Inflammatory macrophage treated with lipopolysaccharide for 4 hours (primary cell): ENCODE measurements around the gene APLP1.
"Not testable (repeated sequence)": the region's sequence is repeated elsewhere in the genome, so short reads cannot be mapped to it uniquely, and the experiment has no call there.

Experiments used
- DNase-seq: peaks from one replicate; pipeline ENCODE4 v3.0.0-alpha.2; 2020

Gene APLP1

DNA sequence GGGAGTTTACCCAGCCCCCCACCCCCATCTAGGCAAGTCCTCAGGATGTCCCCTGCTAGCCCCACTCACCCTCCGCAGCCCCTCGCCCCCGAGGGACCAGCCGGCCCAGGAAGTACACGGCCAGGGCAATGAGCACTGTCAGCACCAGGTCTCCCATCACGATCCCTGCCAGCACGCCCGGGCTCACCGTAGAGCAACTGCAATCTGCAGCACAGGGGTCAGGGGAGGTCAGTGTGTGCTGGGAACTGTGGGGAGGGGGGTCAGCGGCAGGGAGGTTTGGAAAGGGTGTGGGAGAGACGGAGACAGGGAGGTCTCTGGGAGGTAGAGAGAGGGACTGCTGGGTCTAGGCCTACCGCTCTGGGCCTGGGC is 39.0 kb downstream of the APLP1 start:
- no peak for DNase-seq

DNA sequence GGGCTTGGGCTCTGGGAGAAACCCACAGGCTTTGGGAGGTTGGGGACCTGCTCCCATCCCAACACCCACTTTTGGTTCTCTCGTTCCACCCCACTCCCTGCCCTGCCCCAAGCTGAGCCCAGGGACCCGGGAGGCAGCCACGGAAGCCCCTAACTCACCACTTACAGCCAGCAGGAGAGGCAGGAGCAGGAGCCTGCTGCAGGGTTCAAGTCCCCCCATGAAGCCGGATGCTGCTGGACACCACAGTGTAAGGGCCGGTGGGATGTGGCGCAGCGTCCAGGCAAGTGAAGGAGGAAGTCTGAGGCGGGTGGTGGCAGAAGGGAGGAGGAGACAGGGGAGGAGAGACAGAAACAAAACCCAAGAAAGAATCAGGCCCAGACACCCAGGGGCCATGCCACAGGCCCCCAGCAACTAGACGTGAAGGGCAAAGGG is 39.7 kb downstream of the APLP1 start, which contains the start of gene TYROBP:
Gene TYROBP, minus strand, starts transcription at position 286 of the 432 bp plus-strand sequence. Its CDS starts 67 bp downstream, at position 219.
- peak; percentile 77 for DNase-seq

DNA sequence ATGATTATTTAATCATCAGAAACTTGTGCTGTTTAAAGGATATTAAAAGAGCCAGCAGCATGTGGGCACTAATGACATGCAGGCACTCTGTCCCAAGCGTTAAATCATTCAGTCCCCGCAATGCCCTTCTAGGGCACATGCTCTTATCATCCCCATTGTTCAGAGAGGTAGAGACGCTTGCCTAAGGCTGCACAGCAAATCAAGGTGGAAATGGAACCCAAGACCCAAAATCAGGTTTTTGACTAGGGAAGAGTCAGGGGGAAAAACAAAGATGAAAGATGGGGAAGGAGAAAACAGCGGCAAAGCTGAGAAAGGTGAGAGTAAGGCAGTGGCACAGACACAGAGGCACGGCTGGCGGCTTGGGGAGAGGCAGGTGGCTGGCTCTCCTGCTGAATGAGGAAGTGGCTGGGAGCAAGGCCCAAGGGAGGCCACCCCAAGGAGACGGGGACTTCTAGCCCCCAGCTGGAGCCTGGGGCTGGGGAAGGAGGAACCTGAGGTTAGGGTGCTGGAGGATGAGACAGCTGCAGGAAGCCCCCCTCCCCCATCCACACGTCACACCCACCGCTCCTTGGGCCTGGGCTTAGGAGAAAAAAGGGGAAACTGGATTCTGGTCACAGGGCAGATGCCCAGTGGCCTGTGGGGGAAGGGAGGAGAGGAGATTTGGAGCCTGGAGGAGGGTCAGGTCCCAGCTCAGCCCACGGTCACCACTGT is 40.8 kb downstream of the APLP1 start:
- peak; percentile 99 for DNase-seq

DNA sequence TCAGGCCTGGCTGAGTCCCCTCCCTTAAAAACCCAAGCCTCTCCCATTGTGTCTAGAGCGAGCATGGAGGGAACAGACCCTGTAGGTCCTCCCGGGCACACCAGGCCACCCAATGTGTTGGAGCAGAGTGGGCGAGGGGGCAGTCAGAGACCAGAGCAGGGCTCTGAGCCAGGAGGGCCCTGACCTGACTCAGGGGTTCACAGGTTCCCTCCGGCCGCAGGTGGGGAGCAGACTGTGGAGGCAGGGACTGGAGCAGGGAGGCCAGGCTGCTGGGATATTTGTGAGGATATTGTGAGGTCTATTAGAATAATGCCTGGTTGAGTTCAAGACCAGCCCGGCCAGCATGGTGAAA is 41.3 kb downstream of the APLP1 start:
- no peak for DNase-seq

DNA sequence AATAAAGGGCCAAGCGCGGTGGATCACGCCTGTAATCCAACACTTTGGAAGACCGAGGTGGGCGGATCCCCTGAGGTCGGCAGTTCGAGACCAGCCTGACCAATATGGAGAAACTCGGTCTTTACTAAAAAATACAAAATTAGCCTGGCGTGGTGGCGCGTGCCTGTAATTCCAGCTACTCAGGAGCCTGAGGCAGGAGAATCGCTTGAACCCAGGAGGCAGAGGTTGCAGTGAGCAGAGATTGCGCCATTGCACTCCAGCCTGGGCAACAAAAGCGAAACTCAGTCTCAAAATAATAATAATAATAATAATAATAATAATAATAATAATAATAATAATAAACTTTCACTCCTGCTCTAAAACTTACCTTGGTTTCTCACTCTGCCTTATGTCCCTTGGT is 42.0 kb downstream of the APLP1 start:
- DNase-seq, result not testable (repeated sequence)

DNA sequence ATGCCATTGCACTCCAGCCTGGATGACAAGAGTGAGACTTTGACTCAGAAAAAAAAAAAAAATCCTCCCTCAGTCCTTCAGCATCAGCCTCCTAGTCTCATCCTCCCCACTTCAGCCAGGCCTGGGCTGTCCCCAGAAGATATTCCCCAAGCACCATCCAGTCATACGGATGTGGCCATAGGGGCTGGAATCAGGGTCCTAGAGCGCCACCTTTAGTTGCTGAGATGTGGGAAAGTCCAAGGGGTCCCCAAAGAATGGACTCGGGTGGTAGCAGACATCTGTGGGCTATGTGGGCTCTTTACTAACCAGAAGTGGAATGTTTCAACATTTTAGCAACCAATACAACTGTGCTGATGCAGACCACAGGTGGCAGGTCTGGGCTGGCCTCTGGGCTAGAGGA is 42.8 kb downstream of the APLP1 start:
- DNase-seq, result peak; percentile 30

DNA sequence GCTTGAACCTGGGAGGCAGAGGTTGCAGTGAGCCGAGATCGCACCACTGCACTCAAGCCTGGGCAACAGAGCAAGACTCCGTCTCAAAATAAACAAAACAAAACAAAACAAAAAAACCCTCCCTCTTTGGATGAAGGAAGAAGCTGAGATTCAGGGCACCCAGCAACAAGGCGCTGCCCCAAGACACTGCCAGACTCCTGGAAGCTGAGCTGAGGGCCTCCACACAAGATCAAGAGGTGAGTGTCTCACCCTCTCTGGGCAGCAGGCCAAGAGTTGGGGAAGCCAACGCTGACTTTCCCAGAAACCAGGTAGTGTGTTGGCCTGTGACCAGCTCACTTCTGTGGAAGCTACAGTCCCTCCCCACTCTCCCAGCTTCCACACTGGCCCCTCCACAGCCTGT is 43.4 kb downstream of the APLP1 start:
- DNase-seq, result no peak

DNA sequence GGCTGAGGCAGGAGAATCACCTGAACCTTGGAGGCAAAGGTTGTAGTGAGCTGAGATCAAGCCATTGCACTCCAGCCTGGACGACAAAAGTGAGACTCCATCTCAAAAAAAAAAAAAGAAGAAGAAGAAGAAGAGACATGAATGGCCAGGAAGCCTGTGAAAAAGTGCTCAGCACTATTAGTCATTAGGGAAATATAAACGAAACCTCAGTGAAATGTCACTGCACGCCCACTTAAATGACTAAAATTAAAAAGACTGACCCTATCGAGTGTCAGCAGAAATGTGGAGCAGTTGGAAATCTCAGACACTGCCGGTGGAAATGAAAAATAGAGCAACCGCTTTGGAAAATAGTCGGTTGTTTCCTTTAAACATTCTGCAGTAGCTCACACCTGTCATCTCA is 45.2 kb downstream of the APLP1 start:
- DNase-seq, result peak; percentile 97

DNA sequence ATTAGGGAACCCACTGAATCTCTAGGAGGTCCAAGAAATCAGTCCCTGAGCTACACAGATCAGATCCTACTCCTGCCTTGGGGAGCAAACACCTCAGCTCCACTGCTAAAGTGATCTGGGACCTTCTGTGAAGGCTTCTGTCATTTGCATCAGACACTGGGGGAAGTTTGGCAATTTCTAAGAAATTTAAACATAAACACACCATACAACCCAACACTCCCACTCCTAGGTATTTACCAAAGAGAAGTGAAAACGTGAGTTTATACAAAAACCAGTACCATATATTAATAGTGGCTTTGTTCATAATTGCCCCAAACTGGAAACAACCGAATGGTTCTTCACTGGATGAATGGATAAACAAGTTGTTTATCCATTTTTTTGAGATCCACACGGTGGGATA is 47.1 kb downstream of the APLP1 start:
- DNase-seq, result peak; percentile 83

DNA sequence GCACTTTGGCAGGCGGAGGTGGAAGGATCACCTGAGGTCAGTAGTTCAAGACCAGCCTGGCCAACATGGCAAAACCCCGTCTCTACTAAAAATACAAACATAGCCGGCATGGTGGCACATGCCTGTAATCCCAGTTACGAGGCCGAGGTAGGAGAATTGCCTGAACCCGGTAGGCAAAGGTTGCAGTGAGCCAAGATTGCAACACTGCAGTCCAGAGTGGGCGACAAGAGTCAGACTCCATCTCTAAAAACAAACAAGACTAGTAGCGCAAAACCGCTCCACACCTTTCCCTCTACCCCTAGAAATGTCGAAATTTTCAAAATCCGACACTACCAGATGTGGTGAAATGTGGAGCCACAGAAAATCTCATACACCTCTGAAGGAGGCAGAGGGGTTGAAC is 50.9 kb downstream of the APLP1 start:
- no peak for DNase-seq

DNA sequence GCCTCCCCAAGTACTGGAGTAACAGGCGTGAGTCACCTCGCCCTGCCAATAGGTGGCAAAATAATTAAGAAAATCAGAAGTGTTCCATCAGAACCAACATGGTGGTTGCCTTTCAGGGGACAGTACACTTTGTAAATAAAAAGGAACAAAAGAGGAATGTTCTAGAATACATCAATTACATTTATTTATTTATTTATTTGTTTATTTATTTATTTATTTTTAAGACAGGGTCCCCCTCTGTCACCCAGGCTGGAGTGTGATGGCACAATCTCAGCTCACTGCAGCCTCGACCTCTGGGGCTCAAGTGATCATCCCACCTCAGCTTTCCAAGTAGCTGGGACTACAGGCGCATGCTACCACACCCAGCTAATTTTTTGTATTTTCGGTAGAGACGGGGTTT is 52.6 kb downstream of the APLP1 start:
- no peak for DNase-seq

DNA sequence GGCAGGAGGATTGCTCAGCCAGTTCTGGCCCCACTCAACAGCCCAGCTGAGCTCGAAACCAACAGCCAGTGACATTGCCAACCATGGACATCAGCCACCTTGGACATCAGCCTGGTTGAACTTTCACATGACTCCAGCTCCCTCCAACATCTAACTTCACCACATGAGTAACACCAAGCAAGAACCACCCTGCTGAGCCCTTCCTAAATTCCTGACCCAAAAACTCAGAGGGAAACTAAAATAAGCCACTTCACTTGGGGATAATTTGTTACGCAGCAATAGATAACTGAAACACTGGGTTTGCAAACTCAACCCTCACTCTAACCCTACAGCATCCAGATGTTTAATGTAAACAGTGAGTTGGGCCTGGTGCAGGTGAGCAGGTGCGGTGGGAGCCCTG is 57.1 kb downstream of the APLP1 start:
- DNase-seq, result no peak

DNA sequence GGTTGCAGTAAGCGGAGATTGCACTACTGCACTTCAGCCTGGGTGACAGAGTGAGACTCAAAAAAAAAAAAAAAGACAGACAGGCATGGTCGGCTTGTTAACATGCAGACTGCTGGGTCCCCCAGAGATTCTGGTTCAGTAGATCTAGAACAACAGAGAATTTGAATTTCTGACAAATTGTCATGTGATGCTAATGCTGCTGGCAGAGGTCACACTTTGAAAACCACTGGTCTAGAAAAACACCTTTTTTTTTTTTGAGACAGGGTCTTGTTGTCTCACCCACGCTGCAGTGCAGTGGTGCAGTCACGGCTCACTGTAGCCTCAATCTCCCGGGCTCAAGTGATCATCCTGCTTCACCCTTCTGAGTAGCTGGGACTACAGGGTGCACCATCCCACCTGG is 60.1 kb downstream of the APLP1 start:
- DNase-seq, result no peak
